Posterior cingulate gyrus (tissue), 11 donors: Measurements from ENCODE around the gene TSEN34.
"Not testable (repeated sequence)": the region's sequence is repeated elsewhere in the genome, so short reads cannot be mapped to it uniquely, and the experiment has no call there.

Experiments
- DNase-seq, 10 donors: peaks; one replicate each; pipeline versions ENCODE4 v3.0.0 to v3.0.0-alpha.2; 2020 to 2021; ENCODE audit warnings: mixed read lengths in 3 of 10
- intact Hi-C: fragments of 100-400 bp; cut with DNase I; formaldehyde crosslinking; loops from one replicate; pipeline ENCODE4 v1.15.1; 2023

The TSEN34 gene

DNA sequence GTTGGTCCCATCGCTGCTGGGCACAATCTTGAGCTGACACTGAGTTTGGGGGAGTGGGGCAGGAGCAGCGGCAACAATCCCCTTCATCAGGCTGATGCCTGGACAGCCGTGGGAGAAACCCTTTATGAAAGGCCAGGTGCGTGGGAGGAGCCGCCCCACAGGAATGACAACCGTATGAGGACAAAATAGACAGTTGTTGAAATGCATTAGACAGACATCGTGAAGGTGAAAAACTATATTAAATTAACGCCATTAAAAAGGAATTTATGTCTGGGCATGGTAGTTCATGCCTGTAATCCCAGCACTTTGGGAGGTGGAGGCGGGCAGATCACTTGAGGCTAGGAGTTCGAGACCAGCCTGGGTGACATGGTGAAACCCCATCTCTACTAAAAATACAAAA is 33.5 kb downstream of the TSEN34 start:
- intact Hi-C loops, DNase-seq: not testable (repeated sequence)

DNA sequence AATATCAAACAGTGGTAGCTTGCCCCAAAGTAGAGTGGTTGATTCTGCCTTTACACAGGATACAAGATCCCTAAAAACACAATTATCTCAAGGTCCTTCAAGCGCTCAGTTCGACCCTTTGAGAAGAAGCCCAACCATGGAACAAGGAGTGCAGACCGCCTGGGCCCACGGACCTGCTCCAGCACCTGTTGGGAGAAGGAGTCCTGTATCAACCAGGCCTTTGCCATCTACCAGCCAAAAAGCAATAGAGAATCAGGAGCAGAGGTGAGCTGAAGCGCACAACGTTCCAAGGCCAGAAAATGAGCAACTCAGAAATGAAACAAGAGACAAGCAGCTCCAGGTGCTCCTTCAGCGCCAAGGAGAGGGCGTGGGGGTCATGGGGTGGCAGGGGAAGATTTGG is 38.0 kb downstream of the TSEN34 start:
- intact Hi-C loops, result no loop called here
- no peak for DNase-seq

DNA sequence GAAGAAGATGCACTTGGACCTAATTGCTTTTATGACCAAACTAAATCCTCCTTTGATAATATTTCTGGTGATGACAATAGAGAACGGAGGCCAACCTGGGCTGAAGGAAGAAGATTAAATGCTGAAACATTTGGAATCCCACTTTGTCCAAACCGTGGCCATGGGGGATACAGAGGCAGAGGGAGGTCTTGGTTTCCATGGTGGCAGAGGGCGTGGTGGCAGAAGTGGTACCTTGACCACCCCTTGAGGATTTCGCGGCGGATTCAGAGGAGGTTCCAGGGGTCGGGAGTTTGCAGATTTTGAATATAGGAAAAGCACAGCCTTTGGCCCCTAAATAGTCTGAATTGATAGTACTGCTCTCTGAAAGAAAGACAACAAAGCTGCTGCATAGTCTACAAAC is 38.9 kb downstream of the TSEN34 start:
- DNase-seq, result no peak
- intact Hi-C loops, result loop anchor here (5.0 kb wide), 1 partner anchor 43 kb away; the partner anchor contains the start of gene MBOAT7

DNA sequence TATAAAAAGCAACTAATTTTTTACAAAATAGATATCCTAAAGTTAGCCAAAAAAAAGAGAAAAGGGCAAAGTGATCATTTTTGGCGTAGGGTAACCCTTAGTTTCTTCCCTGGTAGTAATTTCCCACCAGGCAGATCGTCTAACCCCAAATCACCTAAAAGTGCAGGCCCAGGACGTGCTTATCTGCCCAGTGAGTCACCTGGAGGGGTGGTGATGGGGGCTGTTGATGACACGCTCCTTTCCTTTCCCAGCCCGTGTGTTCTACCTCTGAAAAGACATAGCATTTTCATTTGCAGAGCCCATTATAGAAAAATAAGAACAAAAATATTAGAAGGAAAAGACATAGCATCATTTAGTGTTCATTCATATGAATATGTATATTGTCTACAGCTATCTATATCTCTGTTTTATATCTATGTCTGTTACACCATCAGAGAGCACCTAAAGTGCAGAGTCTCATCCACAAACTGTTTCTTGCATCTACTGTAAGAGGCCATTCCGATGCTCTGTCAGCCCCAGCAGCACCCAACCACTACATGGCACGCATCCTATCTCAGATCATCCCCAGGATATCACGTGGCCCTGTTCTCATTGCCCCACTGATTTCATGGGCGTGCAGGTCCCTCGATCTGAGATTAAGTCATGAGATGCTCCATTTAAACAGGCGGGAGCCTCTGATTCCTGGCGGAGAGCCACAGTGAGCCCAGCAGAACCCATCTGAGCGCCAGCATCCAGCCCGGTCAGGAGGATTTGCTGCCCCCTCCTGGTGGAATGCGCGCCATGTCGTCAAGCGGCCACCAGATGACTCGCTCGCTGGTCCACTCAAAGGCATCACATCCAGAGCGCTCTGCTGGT is 40.2 kb downstream of the TSEN34 start:
- intact Hi-C loops, result loop anchor here (1.0 to 5.0 kb wide), 2 partner anchors 44 to 63 kb away; partner anchors contain the start of gene MBOAT7
- DNase-seq, result peak; percentile 77 to 98 (median 90)

DNA sequence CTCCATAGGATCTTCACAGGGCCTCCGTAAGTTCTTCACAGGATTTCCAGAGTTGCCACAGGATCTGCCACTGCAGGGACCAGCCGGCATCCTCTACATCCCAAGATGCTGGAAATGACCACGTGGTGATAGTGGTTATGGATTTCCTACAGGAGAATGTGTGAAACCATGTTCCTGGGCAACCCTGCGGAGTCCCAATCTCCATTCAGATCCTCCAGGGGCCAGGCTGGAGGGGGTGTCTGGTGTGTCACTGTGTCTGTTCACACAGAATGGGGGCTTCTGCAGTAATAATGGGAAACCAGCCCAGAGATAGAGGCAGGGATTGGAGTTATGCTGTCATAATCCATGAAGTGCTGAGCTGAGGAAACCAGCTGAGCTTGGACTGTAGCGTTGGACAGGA is 42.8 kb downstream of the TSEN34 start:
- DNase-seq, result no peak
- intact Hi-C loops, result loop anchor here (5.0 kb wide), 1 partner anchor 47 kb away; the partner anchor contains the start of gene MBOAT7

DNA sequence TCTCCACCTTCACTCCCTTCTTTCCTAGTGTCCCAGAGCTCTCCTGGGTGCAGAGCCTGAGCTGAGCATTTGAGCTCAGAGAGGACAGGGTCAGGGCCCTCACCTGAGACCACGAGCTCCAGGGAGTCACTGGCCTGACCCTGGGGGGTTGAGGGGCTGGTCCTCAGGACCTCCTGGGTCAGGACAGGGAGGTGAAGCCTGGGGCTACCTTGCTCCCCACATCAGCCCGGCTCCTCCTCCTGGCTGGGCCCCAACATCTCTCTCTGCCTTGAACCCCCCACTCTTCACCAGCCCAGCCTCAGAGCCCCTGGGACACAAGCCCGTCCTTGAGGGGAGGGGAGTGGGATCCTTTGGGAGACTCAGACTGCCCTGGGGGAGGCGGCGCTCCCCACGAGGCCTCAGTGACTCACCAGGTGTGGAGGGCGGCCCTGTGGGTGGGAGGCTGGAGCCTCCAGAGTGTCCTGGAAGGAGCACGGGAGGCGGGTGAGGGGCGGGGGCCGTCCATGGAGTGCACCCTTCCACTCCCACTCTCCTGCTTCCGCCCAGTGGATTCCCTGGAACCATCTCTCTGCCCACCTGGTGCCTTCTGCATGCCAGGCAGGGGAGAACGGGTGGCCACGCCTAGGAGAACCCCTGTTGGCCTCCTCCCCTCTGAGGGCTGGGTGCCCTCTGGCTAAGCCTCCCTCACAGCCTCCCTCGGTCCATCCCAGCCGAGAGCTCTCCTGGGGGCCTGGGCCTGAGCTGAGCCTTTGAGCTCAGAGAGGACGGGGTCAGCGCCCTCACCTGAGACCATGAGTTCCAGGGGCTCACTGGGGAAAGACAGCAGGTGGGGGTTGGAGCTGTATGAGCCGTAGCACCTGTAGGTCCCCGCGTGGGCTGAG is 48.6 kb downstream of the TSEN34 start:
- DNase-seq, result peak in 1 of 10 donors; percentile 21
- intact Hi-C loops, result not testable (repeated sequence)

DNA sequence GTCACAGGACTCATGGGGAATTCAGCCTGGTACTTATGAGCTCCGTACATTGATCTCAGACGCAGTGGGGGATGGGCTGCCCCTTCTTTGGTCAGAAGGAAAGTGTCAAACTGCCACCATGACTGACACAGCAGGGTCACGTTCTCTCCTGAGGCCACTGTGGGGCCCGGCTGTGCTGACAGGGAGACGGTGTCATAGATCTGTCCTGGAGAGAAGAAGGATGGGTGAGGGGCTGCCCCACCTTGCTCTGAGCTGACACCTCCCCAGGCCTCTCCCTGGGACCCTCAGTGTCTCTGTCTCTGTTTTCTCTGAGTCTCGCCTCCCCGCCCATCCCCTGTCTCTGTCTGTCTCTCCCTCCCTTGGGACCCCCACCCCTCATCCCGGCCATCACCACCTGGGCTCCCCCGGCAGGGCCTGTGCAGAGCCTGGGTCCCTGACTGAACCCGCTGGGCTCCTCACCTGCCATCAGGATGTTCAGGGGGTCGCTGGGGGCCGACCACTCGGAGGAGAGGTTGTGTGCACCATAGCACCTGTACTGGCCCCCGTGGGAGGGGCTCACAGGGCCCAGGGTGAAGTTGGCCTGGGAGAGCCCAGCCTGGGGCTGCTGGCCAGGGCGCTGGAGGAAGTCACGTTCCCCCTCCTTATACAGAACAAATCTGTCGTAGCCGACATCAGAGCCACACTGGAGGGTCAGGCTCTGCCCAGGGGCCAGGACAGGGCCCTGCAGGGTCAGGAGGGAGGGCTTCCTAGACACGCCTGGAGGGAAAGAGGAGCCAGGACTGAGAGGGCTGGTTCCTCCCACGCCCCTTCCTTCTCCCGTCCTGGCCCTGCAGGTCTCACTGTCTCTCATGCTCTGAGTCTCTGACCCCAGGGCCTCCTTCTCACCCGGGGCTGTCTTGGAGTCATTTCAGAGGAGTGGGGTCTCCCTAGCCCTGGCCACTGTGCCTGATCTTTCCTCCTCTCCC is 49.5 kb downstream of the TSEN34 start:
- peak in 1 of 10 donors; percentile 13 for DNase-seq
- intact Hi-C loops, result not testable (repeated sequence)

DNA sequence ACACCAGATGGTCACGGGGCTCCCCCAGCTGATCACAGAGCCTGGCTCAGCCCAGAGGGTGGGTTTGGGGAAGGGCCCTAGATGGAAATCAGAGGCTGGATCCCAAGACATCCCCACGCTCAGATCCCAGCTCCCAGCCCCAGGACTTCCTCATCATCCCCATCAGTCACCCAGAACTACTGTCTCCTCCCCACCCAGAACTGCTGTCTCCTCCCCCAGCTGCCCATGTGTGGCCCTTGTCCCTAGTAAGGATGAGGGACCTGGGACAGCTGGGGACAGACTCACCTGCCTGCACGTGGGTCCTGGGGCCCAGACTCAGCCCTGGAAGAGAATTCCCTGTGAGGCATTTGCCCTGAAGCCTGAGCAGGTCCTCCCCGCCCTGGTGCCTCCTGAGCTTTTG is 51.1 kb downstream of the TSEN34 start:
- intact Hi-C loops, DNase-seq: not testable (repeated sequence)

DNA sequence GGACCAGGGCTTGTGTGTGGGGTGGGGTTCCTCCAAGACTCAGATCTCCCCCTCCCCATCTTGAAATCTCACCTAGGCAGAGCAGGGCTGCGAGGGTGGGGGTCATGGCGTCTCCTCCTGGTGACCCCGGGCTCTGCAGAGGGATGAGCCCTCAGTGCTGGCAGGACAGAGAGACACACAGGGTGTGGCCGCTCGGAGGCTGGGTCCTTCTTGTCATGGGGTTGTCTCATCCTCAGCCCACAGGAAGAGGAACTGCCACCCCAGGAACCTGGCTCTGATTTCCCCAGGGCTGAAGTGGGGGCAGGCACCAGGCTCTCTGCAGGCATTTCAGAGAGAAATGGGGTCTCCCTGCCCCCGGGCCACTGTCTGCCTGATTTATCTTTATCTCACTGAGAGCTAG is 51.5 kb downstream of the TSEN34 start, which contains the start of gene LILRA6:
TSS of gene LILRA6 (minus strand) at position 145 of the 400 bp plus-strand sequence.
- DNase-seq, intact Hi-C loops: not testable (repeated sequence)

DNA sequence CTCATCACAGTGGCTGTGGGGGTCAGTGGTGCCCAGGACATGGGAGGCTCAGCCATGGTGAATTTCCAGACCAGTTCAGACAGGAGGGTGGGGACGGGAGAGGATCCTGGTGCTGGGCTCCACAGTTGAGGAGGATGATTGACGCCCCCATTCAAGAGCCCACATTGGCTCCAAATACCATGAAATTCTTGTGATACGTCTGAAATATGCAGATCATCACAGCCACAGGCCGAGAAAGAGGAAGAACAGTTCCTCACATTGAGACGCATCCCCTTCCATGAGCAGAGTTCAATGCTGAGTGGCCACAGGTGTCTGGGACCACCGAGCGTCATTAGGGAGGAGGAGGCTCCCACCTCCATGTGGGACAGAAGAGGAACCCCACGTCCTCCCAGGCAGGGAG is 52.7 kb downstream of the TSEN34 start:
- intact Hi-C loops, DNase-seq: not testable (repeated sequence)
